Astrocyte (in vitro differentiated cells and primary cell): ENCODE data around the gene CNTN5.

Experiments used
- CTCF ChIP-seq: IDR thresholded peaks from 2 replicates; pipeline ENCODE4 v1.5.1; 2011; ENCODE audit warnings: low read depth, mild to moderate bottlenecking, inconsistent platforms, low read length, moderate library complexity; ENCODE audit not compliant: insufficient read depth
- EZH2 ChIP-seq: IDR thresholded peaks from 2 replicates; pipeline ENCODE4 v1.6.1; 2012; ENCODE audit warnings: mild to moderate bottlenecking, low read length, inconsistent platforms; ENCODE audit not compliant: insufficient read depth

- TF ChIP-seq CTCF (no peak), EZH2 (no peak)
Measured at GRCh38 chr11:99589771-99590170, 569.0 kb downstream of the CNTN5 start.
